WERI-Rb-1 (cell line): ENCODE results near the gene SLC8A3.

Experiments used
- DNase-seq: peaks from one replicate; pipeline ENCODE4 v3.0.0-alpha.2; 2020
- H3K27ac ChIP-seq: fragments of 250-450 bp; sonication (Bioruptor Pico); 2 replicates; pipeline ENCODE4 v1.5.1; 2020; ENCODE audit warnings: mild to moderate bottlenecking, moderate library complexity
- H3K27me3 ChIP-seq: fragments of 250-450 bp; sonication (Bioruptor Pico); 2 replicates; pipeline ENCODE4 v1.5.1; 2021; ENCODE audit warnings: mild to moderate bottlenecking, low read depth, moderate library complexity; ENCODE audit not compliant: insufficient read depth, severe bottlenecking
- H3K36me3 ChIP-seq: fragments of 250-450 bp; sonication (Bioruptor Pico); 2 replicates; pipeline ENCODE4 v1.5.1; 2020; ENCODE audit warnings: mild to moderate bottlenecking, moderate library complexity
- H3K4me3 ChIP-seq: 2 replicates; pipeline ENCODE4 v1.5.1; 2011; ENCODE audit warnings: low read depth, mild to moderate bottlenecking, control low read depth, low read length
- H3K9me3 ChIP-seq: fragments of 250-450 bp; sonication (Bioruptor Pico); 2 replicates; pipeline ENCODE4 v1.5.1; 2021; ENCODE audit warnings: mild to moderate bottlenecking, moderate library complexity; ENCODE audit not compliant: severe bottlenecking
- TF ChIP-seq, protein P1 (sequence below): IDR thresholded peaks from 2 replicates; pipeline ENCODE4 v1.5.1; 2011; ENCODE audit warnings: low read depth, mild to moderate bottlenecking, control low read depth, inconsistent platforms, low read length

The SLC8A3 gene

DNA sequence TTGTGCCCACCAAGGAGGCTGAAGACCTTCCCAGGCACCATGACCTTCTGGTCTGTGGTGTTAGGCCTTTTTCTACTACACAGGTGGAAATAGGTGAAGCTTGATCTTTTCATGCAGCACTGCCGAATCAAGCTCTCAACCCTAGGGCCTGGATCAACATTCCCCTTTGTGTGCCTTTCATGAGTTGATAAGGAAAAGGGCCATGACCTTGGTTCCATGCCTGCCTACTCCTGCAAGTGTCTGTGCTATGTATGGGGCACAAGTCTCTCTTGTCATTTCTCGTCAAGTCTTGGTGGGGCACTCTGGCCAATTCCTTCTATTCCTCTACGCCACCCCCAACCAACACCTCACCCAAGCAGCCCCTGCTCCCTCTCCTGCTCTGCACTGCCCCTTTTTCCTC is 154.5 kb downstream of the SLC8A3 start:
- Histone ChIP-seq H3K36me3 (no peaks in the 10 kb centered on the region), H3K9me3 (no peaks in the 10 kb centered on the region), H3K4me3 (no peak overlapping the region), H3K27me3 (peaks cover 10% of the 10 kb centered on the region), H3K27ac (no peak overlapping the region)
- no peak for DNase-seq
- TF ChIP-seq, protein P1, sequence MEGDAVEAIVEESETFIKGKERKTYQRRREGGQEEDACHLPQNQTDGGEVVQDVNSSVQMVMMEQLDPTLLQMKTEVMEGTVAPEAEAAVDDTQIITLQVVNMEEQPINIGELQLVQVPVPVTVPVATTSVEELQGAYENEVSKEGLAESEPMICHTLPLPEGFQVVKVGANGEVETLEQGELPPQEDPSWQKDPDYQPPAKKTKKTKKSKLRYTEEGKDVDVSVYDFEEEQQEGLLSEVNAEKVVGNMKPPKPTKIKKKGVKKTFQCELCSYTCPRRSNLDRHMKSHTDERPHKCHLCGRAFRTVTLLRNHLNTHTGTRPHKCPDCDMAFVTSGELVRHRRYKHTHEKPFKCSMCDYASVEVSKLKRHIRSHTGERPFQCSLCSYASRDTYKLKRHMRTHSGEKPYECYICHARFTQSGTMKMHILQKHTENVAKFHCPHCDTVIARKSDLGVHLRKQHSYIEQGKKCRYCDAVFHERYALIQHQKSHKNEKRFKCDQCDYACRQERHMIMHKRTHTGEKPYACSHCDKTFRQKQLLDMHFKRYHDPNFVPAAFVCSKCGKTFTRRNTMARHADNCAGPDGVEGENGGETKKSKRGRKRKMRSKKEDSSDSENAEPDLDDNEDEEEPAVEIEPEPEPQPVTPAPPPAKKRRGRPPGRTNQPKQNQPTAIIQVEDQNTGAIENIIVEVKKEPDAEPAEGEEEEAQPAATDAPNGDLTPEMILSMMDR: no peak

- H3K9me3 ChIP-seq: no peaks in the 10 kb centered on the region
- DNase-seq: no peak
- H3K4me3 ChIP-seq: no peak overlapping the region
- no peaks in the 10 kb centered on the region for H3K36me3 ChIP-seq
- peaks cover 6% of the 10 kb centered on the region for H3K27me3 ChIP-seq
- H3K27ac ChIP-seq: no peak overlapping the region
- TF ChIP-seq, protein P1: no peak
Observed at GRCh38 chr14:70033561-70033960, 155.2 kb downstream of the SLC8A3 start.

DNA sequence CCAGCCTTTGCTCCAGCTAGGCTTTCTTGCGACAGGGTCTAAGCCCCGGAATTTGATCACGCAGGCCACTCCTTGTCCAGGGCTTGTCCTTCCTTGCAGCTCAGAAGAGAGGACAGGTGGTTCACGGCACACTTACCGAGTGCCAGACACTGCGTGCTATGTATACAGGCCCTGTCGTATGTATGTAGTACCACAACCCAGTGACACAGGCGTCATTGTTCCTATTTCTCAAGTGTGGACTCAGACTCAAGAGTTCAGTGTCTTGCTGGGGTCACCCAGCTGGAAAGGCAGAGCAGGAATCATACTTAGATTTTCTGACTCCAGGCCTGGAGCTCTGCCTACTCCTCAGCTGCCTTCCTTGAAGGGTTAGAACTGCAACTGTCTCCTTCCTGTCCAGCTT is 155.6 kb downstream of the SLC8A3 start:
- Histone ChIP-seq H3K27ac (no peak overlapping the region), H3K4me3 (no peak overlapping the region), H3K36me3 (no peaks in the 10 kb centered on the region), H3K27me3 (peaks cover 1% of the 10 kb centered on the region), H3K9me3 (no peaks in the 10 kb centered on the region)
- no peak for DNase-seq
- TF ChIP-seq, protein P1: no peak

GRCh38 chr14:70032447-70032846 is 156.3 kb downstream of the SLC8A3 start:
- Histone ChIP-seq H3K4me3 (no peak overlapping the region), H3K27ac (no peak overlapping the region), H3K9me3 (no peaks in the 10 kb centered on the region), H3K27me3 (no peaks in the 10 kb centered on the region), H3K36me3 (no peaks in the 10 kb centered on the region)
- DNase-seq: no peak
- TF ChIP-seq, protein P1: no peak

DNA sequence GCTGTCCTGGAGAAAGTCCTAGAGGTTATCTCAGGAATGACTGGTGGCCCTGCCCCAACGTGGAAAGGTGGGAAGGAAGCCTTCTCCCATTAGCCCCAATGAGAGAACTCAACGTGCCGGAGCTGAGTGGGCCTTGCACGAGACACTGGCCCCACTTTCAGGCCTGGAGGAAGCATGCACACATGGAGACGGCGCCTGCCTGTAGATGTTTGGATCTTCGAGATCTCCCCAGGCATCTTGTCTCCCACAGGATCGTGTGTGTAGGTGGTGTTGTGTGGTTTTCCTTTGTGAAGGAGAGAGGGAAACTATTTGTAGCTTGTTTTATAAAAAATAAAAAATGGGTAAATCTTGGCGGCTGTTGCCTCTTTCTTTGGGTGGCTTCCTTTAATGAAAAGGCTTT is 156.7 kb downstream of the SLC8A3 start:
- H3K27me3 ChIP-seq: no peaks in the 10 kb centered on the region
- H3K27ac ChIP-seq: no peak overlapping the region
- DNase-seq: no peak
- H3K4me3 ChIP-seq: no peak overlapping the region
- no peaks in the 10 kb centered on the region for H3K9me3 ChIP-seq
- no peaks in the 10 kb centered on the region for H3K36me3 ChIP-seq
- TF ChIP-seq, protein P1: no peak

GRCh38 chr14:70029296-70030132 is 159.2 kb downstream of the SLC8A3 start:
- no peaks in the 10 kb centered on the region for H3K36me3 ChIP-seq
- no peaks in the 10 kb centered on the region for H3K27me3 ChIP-seq
- DNase-seq: no peak
- no peaks in the 10 kb centered on the region for H3K9me3 ChIP-seq
- TF ChIP-seq, protein P1: no peak
- no peak overlapping the region for H3K27ac ChIP-seq
- no peak overlapping the region for H3K4me3 ChIP-seq
